ENCODE data around the gene ABHD12.

Gene ABHD12

GRCh38 chr20:25258828-25259227 is 131.8 kb downstream of the ABHD12 start:
- DNase-seq (ENCODE audit: low read depth, low spot score): no peak

GRCh38 chr20:25258476-25258805 is 132.2 kb downstream of the ABHD12 start:
- peak; percentile 56 for DNase-seq (ENCODE audit: low read depth, low spot score)

DNA sequence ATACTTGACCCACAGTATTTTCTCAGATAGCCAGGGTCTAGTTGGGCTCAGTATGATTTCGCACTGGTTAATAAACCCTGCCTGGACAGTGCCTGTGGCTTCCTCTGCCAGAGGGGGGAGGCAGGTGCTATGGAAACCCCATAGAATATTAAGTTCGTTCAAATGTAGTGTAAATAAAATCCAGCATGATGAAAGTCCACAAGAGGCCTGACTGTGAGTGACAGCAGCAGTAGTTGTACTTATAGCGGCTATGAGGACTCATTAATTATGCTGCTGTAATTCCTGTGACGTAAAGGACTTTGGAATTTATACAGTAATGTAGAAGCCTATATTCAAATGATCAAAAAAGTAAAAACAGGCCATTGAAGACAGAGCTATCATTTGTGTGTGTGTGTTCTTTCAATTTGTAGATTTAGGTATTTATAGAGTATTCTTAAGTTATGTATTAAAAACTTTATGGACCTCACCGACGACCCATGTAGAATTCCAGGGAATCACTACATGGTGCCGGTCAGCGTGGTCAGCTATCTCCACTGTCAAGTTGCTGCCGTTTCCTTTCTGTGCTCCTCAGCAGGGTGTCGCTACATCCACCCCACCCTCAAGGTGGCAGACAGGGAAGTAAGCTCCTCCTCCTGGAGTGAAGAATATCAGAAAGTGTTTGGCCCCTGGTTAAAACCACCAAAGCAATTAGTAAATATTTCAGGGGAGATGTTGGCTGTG is 132.7 kb downstream of the ABHD12 start:
- no peak for DNase-seq (ENCODE audit: low read depth, low spot score)

- DNase-seq (ENCODE audit: low read depth, low spot score): no peak
Measured at GRCh38 chr20:25257130-25257529, 133.5 kb downstream of the ABHD12 start.

- DNase-seq (ENCODE audit: low read depth, low spot score): no peak
Measured at GRCh38 chr20:25256226-25256859, 134.3 kb downstream of the ABHD12 start.

GRCh38 chr20:25254986-25255680 is 135.5 kb downstream of the ABHD12 start:
- peak; percentile 35 for DNase-seq (ENCODE audit: low read depth, low spot score)

DNA sequence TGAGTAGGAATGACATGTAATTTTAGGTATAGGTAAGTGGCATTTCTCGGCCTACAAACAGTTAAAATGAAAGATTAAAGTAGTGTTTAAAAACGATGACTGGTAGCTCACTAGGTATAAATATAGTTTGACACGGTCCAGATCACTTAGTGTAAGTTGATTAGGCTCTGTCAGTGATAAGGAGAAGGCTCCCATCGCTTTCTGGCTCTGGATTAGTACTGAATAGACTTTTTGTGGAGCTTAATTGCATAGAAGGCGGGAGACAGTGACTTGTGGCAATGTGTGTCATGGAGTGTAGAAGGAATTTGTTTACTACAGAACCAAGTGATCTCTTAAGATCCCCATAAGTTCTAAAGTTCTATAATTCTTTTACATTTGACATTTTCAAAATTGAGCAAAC is 136.1 kb downstream of the ABHD12 start:
- DNase-seq (ENCODE audit: low read depth, low spot score): no peak

- DNase-seq (ENCODE audit: low read depth, low spot score): no peak
Measured at GRCh38 chr20:25253606-25254275, 136.9 kb downstream of the ABHD12 start.

GRCh38 chr20:25252686-25253421 is 137.8 kb downstream of the ABHD12 start:
- no peak for DNase-seq (ENCODE audit: low read depth, low spot score)

- DNase-seq (ENCODE audit: low read depth, low spot score): no peak
Measured at GRCh38 chr20:25252230-25252651, 138.4 kb downstream of the ABHD12 start.

GRCh38 chr20:25251558-25251957 is 139.1 kb downstream of the ABHD12 start:
- DNase-seq (ENCODE audit: low read depth, low spot score): no peak

- no peak for DNase-seq (ENCODE audit: low read depth, low spot score)
Measured at GRCh38 chr20:25251019-25251418, 139.6 kb downstream of the ABHD12 start.

DNA sequence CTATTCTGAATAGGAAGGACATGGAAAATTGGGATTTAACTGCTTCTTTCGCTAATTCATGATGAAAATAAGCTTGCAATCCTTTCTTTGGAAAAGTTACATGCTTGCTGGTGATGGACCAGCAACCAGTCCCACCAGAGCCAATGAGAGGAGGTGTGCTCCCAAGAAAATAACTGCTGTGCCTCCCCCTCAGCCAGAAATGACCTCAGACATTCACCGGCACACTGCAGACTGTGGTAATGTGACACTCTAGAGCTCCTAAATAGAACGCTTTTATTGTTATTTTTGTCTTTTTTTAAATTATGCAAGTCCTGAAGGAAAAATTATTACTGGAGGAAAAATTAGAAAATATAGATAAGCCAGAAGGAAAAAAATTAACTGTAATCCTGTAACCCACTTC is 140.1 kb downstream of the ABHD12 start:
- DNase-seq (ENCODE audit: low read depth, low spot score): peak; percentile 45
